Esophagus squamous epithelium (tissue), 5 donors: ENCODE results near the gene WDR82. TPM values are rescaled to one million over a fixed set of nuclear protein-coding genes. Genes with fewer than 3 reads are reported as not detected.

ENCODE experiments used
- DNase-seq: peaks from one replicate; lab custom pipeline; 2025; lab: John Stamatoyannopoulos, UW
- H3K27ac ChIP-seq, 4 donors: fragments of 200-600 bp; sonication (generic); one replicate each; pipeline ENCODE4 v1.5.1; 2016 to 2019; ENCODE audit warnings: mild to moderate bottlenecking in 1 of 4
- H3K27me3 ChIP-seq, 4 donors: fragments of 200-600 bp; sonication (generic); 1 replicate in 3 of 4; 2 replicates in 1 of 4; pipeline versions ENCODE4 v1.5.1 to v1.6.0; 2017 to 2021; ENCODE audit warnings: antibody characterized with exemption in 1 of 4
- H3K36me3 ChIP-seq, 3 donors: fragments of 200-600 bp; sonication (generic); one replicate each; pipeline ENCODE4 v1.5.1; 2016 to 2019
- H3K4me1 ChIP-seq, 3 donors: fragments of 200-600 bp; sonication (generic); one replicate each; pipeline ENCODE4 v1.5.1; 2017 to 2019
- H3K4me3 ChIP-seq, 4 donors: fragments of 200-600 bp; sonication (generic); 1 replicate in 3 of 4; 2 replicates in 1 of 4; pipeline ENCODE4 v1.5.1; 2016 to 2019; ENCODE audit warnings: mild to moderate bottlenecking in 2 of 4, moderate library complexity in 1 of 4
- H3K9me3 ChIP-seq, 3 donors: fragments of 200-600 bp; sonication (generic); one replicate each; pipeline ENCODE4 v1.5.1; 2016 to 2019
- CTCF ChIP-seq, 6 experiments: fragments of 450-650 bp in 4 of 6; fragments of 200-600 bp in 2 of 6; sonication (generic) in 2 of 6; IDR thresholded peaks; one replicate each; pipeline ENCODE4 v1.5.1; 2016 to 2019; ENCODE audit warnings: antibody characterized with exemption in 6 of 6, mild to moderate bottlenecking in 4 of 6, moderate library complexity in 4 of 6
- POLR2A ChIP-seq, 4 donors: fragments of 450-650 bp; IDR thresholded peaks; one replicate each; pipeline ENCODE4 v1.6.1; 2017; ENCODE audit warnings: antibody characterized with exemption in 4 of 4, mild to moderate bottlenecking in 4 of 4, moderate library complexity in 3 of 4
- WGBS, 2 donors: methylation state at CpG; one replicate each; pipeline ENCODE4 v1.1.5; 2018; 5-methylcytosine and 5-hydroxymethylcytosine counted together
- intact Hi-C: fragments of 100-400 bp; cut with DNase I; formaldehyde crosslinking; loops from one replicate; pipeline ENCODE4 v1.15.0; 2022
- total RNA-seq, 4 donors: library from RNA; depleted of rRNA; stranded (reverse); fragments of >200 nt; gene quantifications; one replicate each; pipeline ENCODE4 v1.1.0, GENCODE V29; 2016
- donor health status: DM: yes; HTN: yes; CAD: no.

The WDR82 gene
- total RNA-seq, 4 donors from 2014 or later = 42.7 to 58.7 (median 52.9) TPM

DNA sequence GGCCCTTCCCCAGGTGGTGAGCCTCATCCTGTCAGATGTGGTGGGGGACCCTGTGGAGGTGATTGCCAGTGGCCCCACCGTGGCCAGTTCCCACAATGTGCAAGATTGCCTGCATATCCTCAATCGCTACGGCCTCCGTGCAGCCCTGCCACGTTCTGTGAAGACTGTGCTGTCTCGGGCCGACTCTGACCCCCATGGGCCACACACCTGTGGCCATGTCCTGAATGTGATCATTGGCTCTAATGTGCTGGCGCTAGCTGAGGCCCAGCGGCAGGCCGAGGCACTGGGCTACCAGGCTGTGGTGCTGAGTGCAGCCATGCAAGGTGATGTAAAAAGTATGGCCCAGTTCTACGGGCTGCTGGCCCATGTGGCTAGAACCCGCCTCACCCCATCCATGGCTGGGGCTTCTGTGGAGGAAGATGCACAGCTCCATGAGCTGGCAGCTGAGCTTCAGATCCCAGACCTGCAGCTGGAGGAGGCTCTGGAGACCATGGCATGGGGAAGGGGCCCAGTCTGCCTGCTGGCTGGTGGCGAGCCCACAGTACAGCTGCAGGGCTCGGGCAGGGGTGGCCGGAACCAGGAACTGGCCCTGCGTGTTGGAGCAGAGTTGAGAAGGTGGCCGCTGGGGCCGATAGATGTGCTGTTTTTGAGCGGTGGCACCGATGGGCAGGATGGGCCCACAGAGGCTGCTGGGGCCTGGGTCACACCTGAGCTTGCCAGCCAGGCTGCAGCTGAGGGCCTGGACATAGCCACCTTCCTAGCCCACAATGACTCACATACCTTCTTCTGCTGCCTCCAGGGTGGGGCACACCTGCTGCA, 14.0 kb upstream of the WDR82 start:
- intact Hi-C loops = no loop called here
- H3K9me3 ChIP-seq = no peaks in the 10 kb centered on the region
- 90 to 95% methylated on average over 3 to 13 of the region's 20 CpGs for WGBS, 2 donors
- H3K36me3 ChIP-seq = peaks cover 0 to 56% (median 10%) of the 10 kb centered on the region in 3 donors
- no peaks in the 10 kb centered on the region for H3K27me3 ChIP-seq
- H3K27ac ChIP-seq = no peak overlapping the region
- peaks cover 0 to 15% (median 9%) of the 10 kb centered on the region in 3 donors for H3K4me1 ChIP-seq
- no peak for TF ChIP-seq CTCF (IDR thresholded peaks at IDR 0.05)
- TF ChIP-seq POLR2A (IDR thresholded peaks at IDR 0.05) = no peak
- no peak overlapping the region for H3K4me3 ChIP-seq
- no peak for DNase-seq

- 50 to 65% methylated on average over 4 of the region's 7 CpGs for WGBS, 2 donors
- peak in 5 of 6 experiments; percentile 10 to 43 (median 32) for TF ChIP-seq CTCF (IDR thresholded peaks at IDR 0.05)
- no peak for TF ChIP-seq POLR2A (IDR thresholded peaks at IDR 0.05)
- Histone ChIP-seq H3K4me3 (no peak overlapping the region), H3K27me3 (no peaks in the 10 kb centered on the region), H3K36me3 (peaks cover 0 to 56% (median 10%) of the 10 kb centered on the region in 3 donors), H3K27ac (no peak overlapping the region), H3K4me1 (peaks cover 5 to 23% (median 13%) of the 10 kb centered on the region in 3 donors), H3K9me3 (no peaks in the 10 kb centered on the region)
- intact Hi-C loops = no loop called here
- no peak for DNase-seq
These were observed 13.2 kb upstream of the WDR82 start for GRCh38 chr3:52291508-52292181.

- no peak overlapping the region for H3K27ac ChIP-seq
- H3K4me3 ChIP-seq = no peak overlapping the region
- no peak for TF ChIP-seq POLR2A (IDR thresholded peaks at IDR 0.05)
- no peak for TF ChIP-seq CTCF (IDR thresholded peaks at IDR 0.05)
- H3K9me3 ChIP-seq = no peaks in the 10 kb centered on the region
- H3K4me1 ChIP-seq = peaks cover 5 to 26% (median 15%) of the 10 kb centered on the region in 3 donors
- H3K36me3 ChIP-seq = peaks cover 0 to 56% (median 10%) of the 10 kb centered on the region in 3 donors
- intact Hi-C loops = no loop called here
- DNase-seq = no peak
- WGBS, 2 donors = 86 to 90% methylated on average over 10 to 14 of the region's 23 CpGs
- no peaks in the 10 kb centered on the region for H3K27me3 ChIP-seq
These were observed 12.4 kb upstream of the WDR82 start for GRCh38 chr3:52290596-52291507.

- no peak for TF ChIP-seq CTCF (IDR thresholded peaks at IDR 0.05)
- no peak for TF ChIP-seq POLR2A (IDR thresholded peaks at IDR 0.05)
- Histone ChIP-seq H3K4me1 (peaks cover 5 to 26% (median 15%) of the 10 kb centered on the region in 3 donors), H3K27me3 (no peaks in the 10 kb centered on the region), H3K9me3 (no peaks in the 10 kb centered on the region), H3K36me3 (peaks cover 0 to 50% (median 10%) of the 10 kb centered on the region in 3 donors), H3K4me3 (no peak overlapping the region), H3K27ac (no peak overlapping the region)
- 86 to 90% methylated on average over 5 to 6 of the region's 15 CpGs for WGBS, 2 donors
- intact Hi-C loops = no loop called here
- DNase-seq = no peak
These were observed 11.5 kb upstream of the WDR82 start for GRCh38 chr3:52289747-52290595.
